BE2C (cell line): Measurements from ENCODE around the gene CBFA2T2.
"Not testable (repeated sequence)": the region's sequence is repeated elsewhere in the genome, so short reads cannot be mapped to it uniquely, and the experiment has no call there.

ENCODE experiments used
- DNase-seq: peaks from one replicate; pipeline ENCODE4 v3.0.0-alpha.2; 2020
- H3K27me3 ChIP-seq: fragments of 250-450 bp; sonication (Bioruptor Pico); 2 replicates; pipeline ENCODE4 v1.5.1; 2020; ENCODE audit warnings: mild to moderate bottlenecking
- H3K36me3 ChIP-seq: fragments of 250-450 bp; sonication (Bioruptor Pico); 2 replicates; pipeline ENCODE4 v1.5.1; 2020; ENCODE audit warnings: mild to moderate bottlenecking
- H3K4me1 ChIP-seq: fragments of 250-450 bp; sonication (Bioruptor Pico); 2 replicates; pipeline ENCODE4 v1.5.1; 2020
- H3K4me3 ChIP-seq: 2 replicates; pipeline ENCODE4 v1.5.1; 2011; ENCODE audit warnings: low read depth, low read length
- H3K9me3 ChIP-seq: fragments of 250-450 bp; sonication (Bioruptor Pico); 2 replicates; pipeline ENCODE4 v1.5.1; 2020
- CTCF ChIP-seq: IDR thresholded peaks from 2 replicates; pipeline ENCODE4 v1.5.1; 2012; ENCODE audit warnings: mild to moderate bottlenecking, low read depth, low read length

The CBFA2T2 gene

GRCh38 chr20:33693289-33693688 lies 203.4 kb downstream of the CBFA2T2 start:
- no peak for TF ChIP-seq CTCF
- no peak for DNase-seq
- Histone ChIP-seq H3K36me3 (no peaks in the 10 kb centered on the region), H3K4me3 (no peak overlapping the region), H3K27me3 (no peaks in the 10 kb centered on the region), H3K9me3 (no peaks in the 10 kb centered on the region), H3K4me1 (peaks cover 11% of the 10 kb centered on the region)

GRCh38 chr20:33693741-33694638 lies 204.1 kb downstream of the CBFA2T2 start:
- DNase-seq, result no peak
- TF ChIP-seq CTCF, result 0 out of 2 replicates have a peak, but pooled peaks have one; percentile 8
- no peaks in the 10 kb centered on the region for H3K36me3 ChIP-seq
- H3K9me3 ChIP-seq, result no peaks in the 10 kb centered on the region
- H3K27me3 ChIP-seq, result no peaks in the 10 kb centered on the region
- H3K4me1 ChIP-seq, result peaks cover 11% of the 10 kb centered on the region
- no peak overlapping the region for H3K4me3 ChIP-seq

- Histone ChIP-seq H3K36me3 (no peaks in the 10 kb centered on the region), H3K4me1 (peaks cover 11% of the 10 kb centered on the region), H3K4me3 (no peak overlapping the region), H3K9me3 (no peaks in the 10 kb centered on the region), H3K27me3 (no peaks in the 10 kb centered on the region)
- no peak for TF ChIP-seq CTCF
- DNase-seq, result no peak
Observed at GRCh38 chr20:33694639-33695012, 204.7 kb downstream of the CBFA2T2 start.

- H3K36me3 ChIP-seq, result no peaks in the 10 kb centered on the region
- peak; percentile 73 for DNase-seq
- no peak for TF ChIP-seq CTCF
- H3K4me3 ChIP-seq, result no peak overlapping the region
- H3K4me1 ChIP-seq, result peaks cover 11% of the 10 kb centered on the region
- no peaks in the 10 kb centered on the region for H3K9me3 ChIP-seq
- no peaks in the 10 kb centered on the region for H3K27me3 ChIP-seq
Observed at GRCh38 chr20:33696448-33696847, 206.6 kb downstream of the CBFA2T2 start.

- Histone ChIP-seq H3K4me3 (no peak overlapping the region), H3K27me3 (no peaks in the 10 kb centered on the region), H3K36me3 (no peaks in the 10 kb centered on the region), H3K9me3 (no peaks in the 10 kb centered on the region), H3K4me1 (peaks cover 11% of the 10 kb centered on the region)
- DNase-seq, result peak; percentile 72
- no peak for TF ChIP-seq CTCF
Observed at GRCh38 chr20:33697129-33697528, 207.2 kb downstream of the CBFA2T2 start.

GRCh38 chr20:33698966-33699365 lies 209.1 kb downstream of the CBFA2T2 start:
- H3K27me3 ChIP-seq, H3K4me3 ChIP-seq, H3K36me3 ChIP-seq, H3K9me3 ChIP-seq, DNase-seq: not testable (repeated sequence)
- H3K4me1 ChIP-seq, result peaks cover 19% of the 10 kb centered on the region
